Colonic mucosa (tissue), 4 donors: Measurements from ENCODE around the gene ARHGAP12. TPM values are rescaled to one million over a fixed set of nuclear protein-coding genes. Genes with fewer than 3 reads are reported as not detected.

Source experiments
- DNase-seq: peaks from one replicate; pipeline ENCODE4 v3.0.0-alpha.2; 2020
- H3K27ac ChIP-seq: fragments of 200-600 bp; one replicate; pipeline ENCODE4 v1.8.0; 2021
- H3K27me3 ChIP-seq: fragments of 200-600 bp; one replicate; pipeline ENCODE4 v1.8.0; 2021
- H3K36me3 ChIP-seq: fragments of 200-600 bp; one replicate; pipeline ENCODE4 v1.8.0; 2021
- H3K4me1 ChIP-seq: fragments of 200-600 bp; one replicate; pipeline ENCODE4 v1.8.0; 2021; ENCODE audit warnings: mild to moderate bottlenecking
- H3K4me3 ChIP-seq: fragments of 200-600 bp; one replicate; pipeline ENCODE4 v1.8.0; 2021
- H3K9ac ChIP-seq, 2 donors: one replicate each; pipeline ENCODE4 v1.7.0; 2013; ENCODE audit warnings: control low read depth in 2 of 2, low read depth in 2 of 2, low read length in 2 of 2
- H3K9me3 ChIP-seq: fragments of 200-600 bp; one replicate; pipeline ENCODE4 v1.8.0; 2021
- intact Hi-C: fragments of 100-400 bp; cut with DNase I; formaldehyde crosslinking; loops from one replicate; pipeline ENCODE4 v1.14.1; 2022
- total RNA-seq, 2 donors: library from RNA; stranded (reverse); fragmentation: NEBNext Ultra II Directional in 1 of 2; extraction: Animal tissue kit (Norgen Biotek cat#: 25700) in 1 of 2; gene quantifications; one replicate each; pipeline ENCODE4 v1.2.1, GENCODE V29; 2021
- TF ChIP-seq, protein P1 (sequence below): fragments of 200-600 bp; IDR thresholded peaks from one replicate; pipeline ENCODE4 v1.8.0; 2022; ENCODE audit warnings: antibody characterized with exemption, mild to moderate bottlenecking
- donor health status: healthy.
- donor health status: DM: no; HTN: no; CAD: no.
- donor health status: DM: no; HTN: no; CAD: no.

The ARHGAP12 gene
- total RNA-seq, 2 donors from 2014 or later: 25.1 to 43.9 TPM

DNA sequence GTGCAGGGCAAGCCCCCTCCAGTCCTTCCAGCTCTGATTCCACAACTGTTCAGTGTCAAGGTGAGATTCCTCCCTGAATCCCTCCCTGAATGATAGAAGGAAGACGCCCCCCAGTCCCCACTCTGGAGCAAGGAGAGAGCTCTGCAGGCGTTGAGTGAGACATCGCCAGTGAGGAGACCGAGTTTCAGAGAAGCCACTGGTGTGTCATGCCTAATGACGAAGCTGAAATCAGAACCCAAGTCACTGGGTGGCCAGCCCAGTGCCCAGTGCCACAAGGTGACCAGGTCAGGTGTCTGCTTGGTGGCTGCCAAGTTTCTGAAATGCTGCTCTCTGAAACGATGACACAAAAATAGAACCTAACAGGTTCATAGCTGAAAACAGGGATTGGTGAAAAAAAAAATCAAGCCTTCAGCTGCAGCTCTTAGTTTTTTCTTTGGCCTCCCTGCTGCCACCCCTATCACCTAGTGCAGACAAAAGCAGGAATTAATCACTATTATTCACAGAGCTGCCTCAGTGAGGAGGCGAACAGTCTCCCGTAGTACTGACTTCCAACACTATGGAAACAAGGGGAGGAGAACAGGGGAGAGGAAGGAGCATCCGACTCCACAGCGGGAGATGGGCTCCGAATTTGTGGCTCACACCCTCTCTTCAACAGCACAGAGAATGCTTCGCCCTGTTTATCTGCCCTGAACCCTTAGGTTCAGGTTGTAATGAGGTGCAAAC, 153.5 kb downstream of the ARHGAP12 start:
- no peak overlapping the region for H3K4me3 ChIP-seq
- no peaks in the 10 kb centered on the region for H3K4me1 ChIP-seq
- H3K9ac ChIP-seq: no peak overlapping the region
- no peaks in the 10 kb centered on the region for H3K27me3 ChIP-seq
- DNase-seq: no peak
- H3K9me3 ChIP-seq: no peaks in the 10 kb centered on the region
- no peak overlapping the region for H3K27ac ChIP-seq
- intact Hi-C loops: no loop called here
- H3K36me3 ChIP-seq: no peaks in the 10 kb centered on the region
- TF ChIP-seq, protein P1, sequence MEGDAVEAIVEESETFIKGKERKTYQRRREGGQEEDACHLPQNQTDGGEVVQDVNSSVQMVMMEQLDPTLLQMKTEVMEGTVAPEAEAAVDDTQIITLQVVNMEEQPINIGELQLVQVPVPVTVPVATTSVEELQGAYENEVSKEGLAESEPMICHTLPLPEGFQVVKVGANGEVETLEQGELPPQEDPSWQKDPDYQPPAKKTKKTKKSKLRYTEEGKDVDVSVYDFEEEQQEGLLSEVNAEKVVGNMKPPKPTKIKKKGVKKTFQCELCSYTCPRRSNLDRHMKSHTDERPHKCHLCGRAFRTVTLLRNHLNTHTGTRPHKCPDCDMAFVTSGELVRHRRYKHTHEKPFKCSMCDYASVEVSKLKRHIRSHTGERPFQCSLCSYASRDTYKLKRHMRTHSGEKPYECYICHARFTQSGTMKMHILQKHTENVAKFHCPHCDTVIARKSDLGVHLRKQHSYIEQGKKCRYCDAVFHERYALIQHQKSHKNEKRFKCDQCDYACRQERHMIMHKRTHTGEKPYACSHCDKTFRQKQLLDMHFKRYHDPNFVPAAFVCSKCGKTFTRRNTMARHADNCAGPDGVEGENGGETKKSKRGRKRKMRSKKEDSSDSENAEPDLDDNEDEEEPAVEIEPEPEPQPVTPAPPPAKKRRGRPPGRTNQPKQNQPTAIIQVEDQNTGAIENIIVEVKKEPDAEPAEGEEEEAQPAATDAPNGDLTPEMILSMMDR: no peak

DNA sequence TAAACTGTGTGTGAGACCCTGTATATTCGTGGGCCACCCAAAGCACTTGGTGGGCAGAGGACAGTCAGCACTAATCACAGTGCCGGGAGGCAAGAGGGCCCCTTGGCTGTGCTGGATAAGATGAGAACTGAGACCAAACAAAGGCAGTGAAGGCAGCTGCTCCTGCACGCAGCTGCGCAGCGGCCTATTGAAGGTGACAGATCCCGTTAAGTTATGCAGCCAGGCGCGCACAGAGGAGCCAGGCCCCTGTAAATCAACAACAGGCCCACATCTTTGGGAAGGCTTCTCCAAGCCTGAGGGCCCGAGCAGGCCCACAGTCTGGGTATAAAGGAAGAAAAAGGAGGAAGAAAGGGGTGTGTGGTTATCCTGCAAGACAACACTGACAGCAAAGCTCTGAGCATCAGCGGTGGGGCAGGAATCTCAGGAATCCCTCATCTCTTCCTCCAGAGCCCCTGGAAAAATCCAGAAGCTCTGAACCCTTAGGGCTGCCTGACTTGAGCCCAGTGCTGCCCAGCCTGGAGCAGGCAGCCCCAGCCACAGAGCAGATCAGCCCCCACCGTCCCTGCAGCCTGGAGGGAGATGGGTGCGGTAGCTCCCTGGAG, 154.2 kb downstream of the ARHGAP12 start:
- Histone ChIP-seq H3K27me3 (no peaks in the 10 kb centered on the region), H3K4me1 (no peaks in the 10 kb centered on the region), H3K9ac (no peak overlapping the region), H3K36me3 (no peaks in the 10 kb centered on the region), H3K9me3 (no peaks in the 10 kb centered on the region), H3K27ac (no peak overlapping the region), H3K4me3 (no peak overlapping the region)
- TF ChIP-seq, protein P1: no peak
- DNase-seq: no peak
- intact Hi-C loops: no loop called here

DNA sequence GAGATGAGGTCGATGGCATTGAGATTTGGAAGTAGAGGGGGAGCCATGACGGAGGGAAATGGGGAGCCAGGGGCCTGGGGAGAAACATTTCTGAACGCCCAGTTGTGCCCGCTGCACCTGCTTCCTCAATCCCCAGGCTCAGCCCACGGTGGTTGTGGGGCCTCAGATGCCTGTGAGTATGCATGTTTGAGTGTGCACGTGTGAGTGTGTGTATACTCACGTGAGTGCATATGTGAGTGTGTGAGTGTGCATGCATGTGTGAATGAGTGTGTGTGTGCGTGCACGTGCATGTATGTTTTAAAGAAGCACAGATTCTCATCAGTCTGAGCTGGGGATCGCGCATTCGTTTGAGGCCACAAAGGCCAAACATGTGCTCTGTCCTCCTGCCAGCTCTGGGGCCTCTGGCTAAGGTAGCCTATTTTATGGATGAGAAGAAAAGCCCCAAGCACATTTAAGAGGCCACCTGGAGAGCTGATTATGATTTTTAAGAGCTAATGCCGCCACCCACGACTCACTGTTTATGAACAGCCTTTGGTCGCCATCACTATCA, 154.8 kb downstream of the ARHGAP12 start:
- intact Hi-C loops: no loop called here
- no peak overlapping the region for H3K9ac ChIP-seq

DNA sequence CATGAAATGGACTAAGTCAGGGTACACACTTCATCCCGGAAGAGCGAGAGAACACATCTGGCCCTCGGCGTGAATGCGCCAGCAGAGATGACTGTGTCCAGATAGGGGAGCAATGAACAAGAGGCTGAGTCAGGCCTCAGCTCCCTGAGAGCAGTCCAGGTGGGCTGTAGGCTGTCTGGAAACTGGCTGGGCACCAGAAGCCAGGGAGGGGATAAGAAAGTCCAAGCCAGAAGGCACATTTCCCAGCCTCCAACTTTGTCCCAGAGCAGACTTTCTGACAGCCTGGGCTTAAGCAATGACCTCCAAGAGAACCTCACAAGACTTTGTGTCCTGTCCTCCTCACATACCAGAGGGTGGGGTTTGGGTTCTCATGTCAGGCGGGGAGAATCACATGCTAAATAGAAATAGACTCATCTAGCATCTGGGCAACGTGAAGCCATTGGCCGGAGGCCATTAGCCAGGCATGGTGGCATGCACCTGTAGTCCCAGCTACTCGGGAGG, 157.2 kb downstream of the ARHGAP12 start:
- no peaks in the 10 kb centered on the region for H3K9me3 ChIP-seq
- no peak for DNase-seq
- H3K4me1 ChIP-seq: no peaks in the 10 kb centered on the region
- H3K27me3 ChIP-seq: no peaks in the 10 kb centered on the region
- no peaks in the 10 kb centered on the region for H3K36me3 ChIP-seq
- no peak overlapping the region for H3K9ac ChIP-seq
- H3K27ac ChIP-seq: no peak overlapping the region
- intact Hi-C loops: no loop called here
- TF ChIP-seq, protein P1: no peak
- H3K4me3 ChIP-seq: no peak overlapping the region

More for the DNA sequence above, 154.8 kb downstream of the ARHGAP12 start:
- Histone ChIP-seq H3K9me3 (no peaks in the 10 kb centered on the region), H3K36me3 (no peaks in the 10 kb centered on the region), H3K27me3 (no peaks in the 10 kb centered on the region), H3K4me3 (no peak overlapping the region), H3K4me1 (no peaks in the 10 kb centered on the region), H3K27ac (no peak overlapping the region)
- TF ChIP-seq, protein P1: no peak
- no peak for DNase-seq

DNA sequence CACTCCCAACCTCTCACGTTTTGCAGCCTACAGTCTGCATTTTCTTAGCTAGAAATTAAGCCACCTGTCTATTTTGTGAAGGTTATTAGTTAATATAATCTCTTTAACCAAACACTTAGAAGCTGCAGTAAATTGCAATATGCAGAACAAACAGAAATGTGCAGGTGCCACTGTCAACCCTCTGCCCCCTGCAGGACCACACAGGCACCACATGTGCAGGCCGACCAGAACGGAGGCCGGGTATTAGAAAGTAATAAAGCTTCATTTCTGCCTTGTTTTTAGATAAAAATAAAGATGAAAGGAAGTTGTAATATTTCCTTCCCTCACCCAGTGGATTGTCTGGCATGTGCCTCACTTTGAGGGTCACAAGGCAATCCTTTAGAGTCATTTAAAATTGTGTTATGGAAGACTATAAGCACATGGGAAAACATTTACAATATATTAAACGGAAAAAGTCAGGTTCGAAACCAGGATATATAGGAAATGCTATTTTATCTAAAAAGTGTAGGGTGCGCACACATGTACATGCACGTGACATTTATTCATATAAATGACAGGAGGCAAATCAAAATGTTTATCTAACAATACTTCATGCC, 158.2 kb downstream of the ARHGAP12 start:
- peak; percentile 54 for DNase-seq
- Histone ChIP-seq H3K27me3 (no peaks in the 10 kb centered on the region), H3K9ac (no peak overlapping the region), H3K4me1 (no peaks in the 10 kb centered on the region), H3K36me3 (no peaks in the 10 kb centered on the region), H3K9me3 (no peaks in the 10 kb centered on the region), H3K27ac (no peak overlapping the region), H3K4me3 (no peak overlapping the region)
- intact Hi-C loops: no loop called here
- TF ChIP-seq, protein P1: peak; percentile 82
